SKM-1 treated with dmso at 0.1 percent for 144 hours (cell line): ENCODE data around the gene MDC1.

Experiments used
- DNase-seq: peaks from one replicate; lab custom pipeline; 2025; ENCODE audit not compliant: unreplicated experiment; lab: John Stamatoyannopoulos, UW

Gene MDC1

DNA sequence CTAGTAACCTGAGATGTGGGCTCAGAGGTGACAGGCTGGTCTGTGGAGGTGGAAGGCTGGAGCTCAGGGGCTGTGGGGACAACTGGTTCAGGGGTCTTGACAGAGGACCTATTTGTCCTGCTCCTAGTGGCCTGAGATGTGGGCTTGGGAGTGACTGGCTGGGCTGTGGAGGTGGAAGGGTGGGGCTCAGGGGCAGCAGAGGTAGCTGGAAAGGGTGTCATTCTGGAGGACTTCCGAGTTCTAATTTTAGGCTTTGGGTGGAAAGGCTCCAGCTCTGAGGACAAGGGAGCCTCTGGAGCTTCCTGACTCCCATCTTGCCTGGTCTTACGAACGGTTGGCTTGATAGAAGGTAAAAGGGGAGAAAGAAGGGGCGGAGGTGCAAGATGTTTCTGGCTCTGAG lies 11.5 kb downstream of the MDC1 start:
- no peak for DNase-seq

DNA sequence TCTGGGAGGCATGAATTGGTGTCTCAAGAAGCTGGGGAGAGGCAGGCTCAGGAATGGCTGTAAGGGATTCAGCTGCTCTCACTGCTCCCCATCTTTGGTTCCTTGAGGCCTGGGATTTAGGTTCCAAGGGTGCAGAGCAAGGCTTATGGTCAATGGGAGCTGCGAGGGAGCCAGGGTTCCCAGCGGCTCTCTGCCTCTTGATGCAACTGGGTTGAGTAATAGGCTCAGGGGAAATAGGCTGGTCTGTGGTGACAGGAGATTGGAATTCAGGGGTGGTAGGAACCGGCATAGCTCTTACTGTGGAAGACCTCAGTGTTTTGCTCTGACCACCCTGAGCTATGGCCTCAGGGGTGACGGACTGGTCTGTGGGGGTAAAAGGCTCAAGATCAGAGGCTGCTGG lies 13.3 kb downstream of the MDC1 start:
- no peak for DNase-seq

DNA sequence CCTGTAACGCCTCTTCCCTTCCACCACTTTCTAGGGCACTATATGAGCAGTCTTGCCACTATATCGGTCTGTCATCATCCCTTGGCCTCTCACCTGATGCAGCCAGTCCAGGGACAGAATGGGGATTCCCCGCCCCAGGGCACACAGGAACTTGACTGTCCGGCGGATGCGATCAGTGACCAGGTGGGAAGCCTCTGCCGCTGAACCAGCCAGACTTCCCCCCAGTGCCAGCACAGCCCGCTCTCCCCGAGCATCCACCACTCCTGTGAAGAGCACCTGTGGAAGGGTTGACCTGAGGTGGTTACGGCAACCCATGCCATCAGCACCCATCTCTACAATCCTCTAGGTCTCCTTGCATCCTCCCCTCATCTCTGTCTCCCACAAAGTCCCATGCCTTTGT lies 14.1 kb downstream of the MDC1 start:
- no peak for DNase-seq

DNA sequence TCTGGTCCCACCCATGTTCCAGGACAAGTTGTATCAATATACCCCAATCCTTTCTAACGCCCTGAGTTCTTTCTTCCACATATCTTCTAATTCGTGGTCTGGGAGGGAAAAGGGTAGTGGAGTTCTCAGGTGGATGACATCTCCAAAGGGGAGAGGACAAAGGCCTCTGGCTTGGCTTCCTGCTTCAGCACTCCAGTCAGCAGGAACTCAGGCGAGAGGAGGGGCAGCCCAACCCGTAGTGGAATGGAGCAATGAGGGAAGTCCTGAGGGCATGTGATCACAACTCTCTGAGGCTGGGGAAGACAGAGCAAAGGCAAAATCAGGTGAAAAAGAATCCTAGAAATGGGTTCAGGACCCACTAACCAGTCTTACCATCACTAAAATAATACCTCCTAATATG lies 16.7 kb downstream of the MDC1 start:
- no peak for DNase-seq

DNA sequence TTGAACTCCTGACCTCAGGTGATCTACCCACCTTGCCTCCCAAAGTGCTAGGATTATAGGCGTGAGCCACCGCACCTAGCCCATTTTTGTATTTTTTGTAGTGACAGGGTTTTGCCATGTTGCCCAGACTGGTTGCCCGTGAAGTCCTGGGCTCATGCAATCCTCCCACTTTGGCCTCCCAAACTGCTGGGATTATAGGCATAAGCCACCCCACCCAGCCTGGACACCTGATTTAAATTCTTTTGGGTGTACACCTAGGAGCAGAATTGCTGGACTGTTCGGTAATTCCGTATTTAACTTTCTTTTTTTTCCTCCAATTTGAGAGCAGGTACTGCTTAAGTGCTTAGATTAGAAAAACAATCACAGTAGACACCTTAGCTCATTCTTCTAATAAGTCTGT lies 20.6 kb downstream of the MDC1 start:
- DNase-seq = no peak

DNA sequence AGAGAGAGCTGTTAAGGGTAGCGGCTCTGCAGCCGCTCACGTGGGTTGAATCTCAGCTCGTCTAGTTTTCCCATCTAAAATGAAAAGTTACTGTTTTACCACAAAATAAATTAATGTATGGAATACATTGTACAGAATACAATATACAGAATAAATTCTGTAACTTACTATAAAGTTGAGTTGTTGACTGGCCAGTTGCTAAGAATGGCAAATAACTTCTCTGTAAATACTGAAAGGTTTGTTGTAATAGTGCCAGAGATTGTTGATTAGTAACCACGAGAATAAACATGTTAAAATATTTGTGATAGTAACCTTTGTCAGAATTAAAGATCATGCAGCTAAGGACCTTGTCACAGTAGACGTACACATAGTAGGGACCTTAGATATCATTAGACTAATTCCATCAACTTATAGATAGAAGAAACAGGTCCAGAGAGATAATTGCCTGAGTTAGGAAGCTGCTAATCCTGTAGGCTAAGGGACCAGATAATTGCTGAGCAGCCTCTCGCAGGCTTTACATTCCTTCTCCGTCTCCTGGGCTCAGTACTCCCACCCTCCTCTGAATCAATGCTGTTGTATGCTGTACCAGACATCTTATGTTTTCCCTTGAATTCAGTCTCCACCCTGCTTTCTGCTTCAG lies 25.8 kb downstream of the MDC1 start:
- no peak for DNase-seq

DNA sequence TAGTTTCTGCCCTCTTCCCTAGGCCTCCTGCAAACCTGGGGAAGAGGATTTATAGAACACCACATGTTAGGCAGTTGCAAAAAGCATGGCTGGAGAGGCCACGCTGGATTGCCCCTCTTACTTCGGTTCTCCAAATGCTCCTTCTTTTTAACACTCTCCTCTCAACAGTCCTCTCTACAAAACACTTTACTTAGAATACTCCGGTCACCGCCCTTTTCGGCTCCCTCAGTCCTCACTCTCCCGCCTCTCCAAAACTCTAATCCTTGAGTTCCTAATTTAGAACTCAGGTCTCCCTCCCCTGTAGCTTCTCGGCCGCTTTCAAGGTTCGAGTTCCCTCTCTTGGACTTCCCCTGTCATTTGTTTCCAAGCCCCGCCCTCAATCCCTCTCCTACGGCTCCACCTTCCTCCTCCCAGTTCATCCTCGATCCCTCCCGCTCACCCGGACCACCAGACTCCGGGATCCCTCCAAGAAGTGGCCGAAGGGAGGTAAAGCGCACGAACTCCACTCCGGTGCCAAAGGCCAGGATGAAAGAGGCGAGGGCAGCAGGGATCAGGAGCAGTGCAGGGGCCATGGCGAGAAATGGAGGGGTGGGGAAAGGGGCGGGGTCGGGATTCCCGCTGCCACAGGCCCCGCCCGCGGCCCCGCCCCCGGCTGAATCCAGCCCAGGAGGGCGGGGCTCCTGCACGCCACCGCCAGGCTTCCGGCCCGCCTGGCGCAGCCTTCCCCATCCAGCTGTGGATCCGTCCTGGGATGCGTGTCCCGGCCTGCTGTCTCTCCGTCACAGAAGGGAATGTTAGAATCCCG lies 26.5 kb downstream of the MDC1 start, which contains the start of gene NRM:
NRM (minus strand) TSS at position 582 of the 805 bp plus-strand sequence; CDS start at position 572, 10 bp downstream.
- peak; percentile 85 for DNase-seq

DNA sequence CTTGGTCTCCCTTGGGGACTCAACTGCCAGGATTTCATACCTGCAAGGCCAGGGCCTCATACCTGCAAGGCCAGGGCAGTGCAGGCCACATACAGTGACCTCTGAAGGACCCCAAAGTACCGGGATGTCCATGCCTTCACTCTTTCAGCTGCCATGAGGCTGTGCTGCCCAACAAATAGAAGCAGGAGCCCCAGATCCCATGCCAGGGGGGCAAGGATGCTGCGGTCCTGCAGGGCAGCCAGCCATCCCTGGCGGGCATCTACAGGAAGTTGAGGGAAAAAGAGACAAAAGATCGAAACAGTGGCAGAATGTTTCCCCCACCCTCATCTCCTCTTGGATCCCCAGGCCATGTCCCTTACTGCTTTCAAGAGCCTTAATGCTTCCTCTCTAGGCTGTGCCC lies 27.1 kb downstream of the MDC1 start:
- DNase-seq = no peak

DNA sequence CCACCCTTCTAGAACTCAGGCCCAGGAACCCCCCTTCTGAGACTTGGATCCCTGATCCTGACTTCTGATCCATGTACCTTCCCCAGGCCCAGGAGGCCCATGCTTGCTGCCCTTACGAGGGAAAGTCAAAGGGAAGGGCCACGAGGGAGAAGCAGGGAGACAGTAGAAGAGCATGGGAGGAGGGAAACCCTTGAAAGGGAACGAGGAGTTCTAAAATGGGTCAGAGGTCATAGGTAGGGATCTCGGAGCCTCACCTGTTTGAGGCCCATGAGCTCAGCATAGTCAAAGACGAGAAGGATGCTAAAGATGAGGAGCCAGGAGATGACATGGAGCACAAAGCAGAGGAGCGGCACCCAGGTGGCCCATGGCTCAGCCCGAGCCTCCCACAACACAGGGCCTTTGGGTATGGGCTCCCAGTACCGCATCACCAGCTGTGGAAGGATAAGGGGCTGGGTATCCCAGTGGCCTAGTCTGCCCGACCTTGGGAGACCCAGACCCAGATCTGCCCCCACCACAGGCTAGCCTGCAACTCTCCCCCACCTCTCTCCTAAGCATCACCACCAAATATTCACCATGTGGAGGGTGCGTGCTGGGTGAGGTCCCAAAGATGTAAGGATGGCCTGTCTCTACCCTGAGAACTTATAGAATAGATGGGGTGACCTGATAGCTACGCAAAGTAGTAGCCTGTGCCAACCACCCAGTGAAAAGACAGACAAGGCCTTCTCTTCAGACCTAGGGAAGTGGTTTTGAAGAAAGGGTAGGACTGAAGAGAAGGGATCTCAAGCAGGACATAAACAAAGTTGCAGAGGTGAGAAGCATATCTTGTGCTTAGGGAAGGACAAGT lies 27.8 kb downstream of the MDC1 start:
- DNase-seq = no peak

DNA sequence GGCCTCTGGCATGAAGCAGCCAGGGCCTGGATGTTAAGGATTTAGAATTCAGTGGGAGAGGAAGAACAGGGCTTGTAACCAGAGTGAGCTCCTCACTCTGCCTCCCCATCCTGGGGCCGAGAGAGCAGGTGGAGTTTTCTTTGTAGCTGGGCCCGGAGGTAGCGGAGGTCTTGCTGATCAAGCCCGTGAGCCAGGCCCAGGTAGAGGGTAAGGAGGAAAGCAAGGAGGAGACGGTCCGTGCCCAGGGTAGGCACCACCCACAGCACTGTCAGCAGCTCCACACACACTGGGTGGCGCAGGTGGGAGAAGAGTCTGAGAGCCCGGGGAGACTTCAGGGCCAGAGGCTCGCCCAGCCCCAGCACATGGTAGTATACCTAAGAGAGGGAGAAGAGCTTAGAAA lies 28.5 kb downstream of the MDC1 start:
- no peak for DNase-seq

DNA sequence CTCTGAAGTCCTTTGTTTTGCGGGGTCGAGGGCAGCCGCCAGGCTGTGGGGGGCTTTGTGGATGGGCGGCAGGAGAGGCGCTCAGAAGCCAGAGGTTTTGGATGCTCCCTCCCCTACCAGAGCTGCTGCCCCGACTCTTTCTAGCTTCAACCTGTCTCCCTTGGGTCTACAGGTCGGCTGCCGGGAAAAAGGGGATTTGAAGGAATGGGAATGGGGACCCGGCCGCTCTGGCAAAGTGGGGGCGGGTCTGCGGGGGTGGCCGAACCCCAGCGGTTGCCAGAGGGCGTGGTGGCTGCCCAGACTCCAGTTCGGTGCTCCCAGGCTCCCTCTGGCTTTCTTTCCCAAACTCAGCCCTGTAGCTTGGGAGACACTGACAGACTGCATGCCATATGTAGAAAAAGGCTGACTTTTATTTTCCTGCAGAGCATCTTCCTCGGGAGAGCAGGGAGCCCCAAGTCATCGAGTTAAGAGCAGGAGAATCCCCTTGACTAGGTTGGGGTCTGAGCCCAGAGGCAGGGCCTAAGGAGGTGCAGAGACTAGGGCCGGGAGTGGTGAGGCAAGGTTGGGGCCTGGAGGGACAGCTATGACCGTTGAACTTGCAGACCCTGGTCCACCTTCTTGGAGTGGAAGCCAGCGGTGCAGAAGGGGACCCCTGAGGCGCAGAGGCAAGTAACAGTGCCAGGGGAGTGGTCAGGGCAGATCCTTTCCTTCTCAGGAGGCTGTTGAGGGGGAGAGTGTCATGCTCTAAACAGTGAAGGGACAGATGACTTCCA lies 29.2 kb downstream of the MDC1 start:
- DNase-seq = no peak

DNA sequence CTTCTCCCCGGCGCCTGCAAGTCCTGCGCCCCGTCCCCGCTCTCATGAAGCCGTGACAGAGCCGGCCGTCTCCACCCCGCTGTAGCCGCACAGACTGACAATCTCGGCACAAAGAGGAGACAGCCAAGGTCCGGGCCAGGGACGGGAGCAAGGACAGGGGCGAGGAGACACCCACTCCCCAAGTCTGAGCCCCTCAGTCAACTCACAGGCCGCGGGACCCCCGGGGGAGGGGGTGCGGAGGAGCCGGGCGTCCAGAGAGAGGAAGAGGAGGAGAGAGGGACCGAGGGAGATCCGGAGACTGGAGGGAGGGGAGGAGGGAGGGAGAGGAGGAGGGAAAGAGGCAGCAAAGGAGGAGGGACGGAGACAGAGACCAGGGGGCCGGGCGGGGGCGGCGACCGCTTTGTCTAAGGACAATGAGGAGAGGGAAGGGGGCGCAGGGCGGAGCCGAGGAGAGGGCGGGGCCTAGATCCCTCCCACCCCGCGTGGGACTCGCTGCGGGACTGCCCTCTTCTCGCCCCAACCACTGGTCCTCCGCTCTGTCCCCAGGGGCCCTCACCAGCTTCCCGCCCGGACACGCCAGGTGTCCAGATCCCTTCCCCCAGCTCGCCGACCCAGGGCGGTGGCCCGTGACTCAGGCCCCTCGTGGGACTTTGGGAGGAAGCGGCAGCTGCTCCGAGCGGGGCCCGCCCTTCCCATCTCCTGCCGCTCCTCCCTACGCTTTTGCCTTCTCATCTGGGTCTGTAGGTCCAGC lies 30.0 kb downstream of the MDC1 start:
- DNase-seq = peak; percentile 74

DNA sequence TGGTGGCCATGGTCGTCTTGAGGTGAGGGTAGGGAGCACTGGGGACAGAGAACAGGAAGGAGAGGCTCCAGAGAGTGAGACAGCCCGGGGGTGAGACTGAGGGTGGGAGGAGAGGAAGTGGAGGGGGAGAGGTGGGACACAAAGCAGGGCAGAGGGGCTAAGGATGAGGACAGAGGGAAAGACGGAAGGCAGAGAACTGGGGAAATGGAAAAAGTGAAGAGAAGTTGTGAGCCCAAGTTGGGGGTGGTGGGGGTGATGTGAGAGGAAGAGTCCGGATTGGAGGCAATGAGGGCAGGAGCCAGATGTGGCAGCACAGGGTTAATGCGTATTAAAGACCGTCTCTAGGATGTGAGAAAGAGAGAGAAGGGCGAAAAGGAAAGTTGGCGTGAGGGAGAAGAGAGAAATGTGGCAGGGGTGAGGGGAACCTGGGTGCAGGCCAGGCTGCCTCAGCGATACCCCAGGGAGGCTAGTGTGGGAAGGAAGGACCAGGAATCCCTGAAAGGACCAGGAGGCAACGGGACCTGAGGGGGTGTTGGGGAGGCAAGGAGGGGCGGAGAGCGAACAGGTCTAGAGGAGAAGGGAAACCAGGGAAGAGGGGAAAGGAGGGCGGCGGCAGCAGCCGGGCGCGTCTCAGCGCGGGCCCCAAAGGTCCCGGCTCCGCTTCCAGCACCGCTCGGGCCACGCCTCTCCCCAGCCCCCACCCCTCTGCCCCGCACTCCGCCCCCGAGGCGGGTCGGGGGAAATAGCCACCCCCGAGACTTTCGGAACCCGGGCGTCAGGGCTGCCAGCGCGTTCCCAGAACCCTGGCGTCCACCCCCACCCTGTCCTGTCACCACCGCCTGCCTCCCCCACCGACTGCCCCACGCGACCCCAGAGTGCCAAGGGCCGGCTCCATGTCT lies 30.8 kb downstream of the MDC1 start, which contains the start of gene PPP1R18:
PPP1R18 (minus strand) TSS at position 637 of the 899 bp plus-strand sequence; CDS start at position 10, 627 bp downstream.
- DNase-seq = no peak

DNA sequence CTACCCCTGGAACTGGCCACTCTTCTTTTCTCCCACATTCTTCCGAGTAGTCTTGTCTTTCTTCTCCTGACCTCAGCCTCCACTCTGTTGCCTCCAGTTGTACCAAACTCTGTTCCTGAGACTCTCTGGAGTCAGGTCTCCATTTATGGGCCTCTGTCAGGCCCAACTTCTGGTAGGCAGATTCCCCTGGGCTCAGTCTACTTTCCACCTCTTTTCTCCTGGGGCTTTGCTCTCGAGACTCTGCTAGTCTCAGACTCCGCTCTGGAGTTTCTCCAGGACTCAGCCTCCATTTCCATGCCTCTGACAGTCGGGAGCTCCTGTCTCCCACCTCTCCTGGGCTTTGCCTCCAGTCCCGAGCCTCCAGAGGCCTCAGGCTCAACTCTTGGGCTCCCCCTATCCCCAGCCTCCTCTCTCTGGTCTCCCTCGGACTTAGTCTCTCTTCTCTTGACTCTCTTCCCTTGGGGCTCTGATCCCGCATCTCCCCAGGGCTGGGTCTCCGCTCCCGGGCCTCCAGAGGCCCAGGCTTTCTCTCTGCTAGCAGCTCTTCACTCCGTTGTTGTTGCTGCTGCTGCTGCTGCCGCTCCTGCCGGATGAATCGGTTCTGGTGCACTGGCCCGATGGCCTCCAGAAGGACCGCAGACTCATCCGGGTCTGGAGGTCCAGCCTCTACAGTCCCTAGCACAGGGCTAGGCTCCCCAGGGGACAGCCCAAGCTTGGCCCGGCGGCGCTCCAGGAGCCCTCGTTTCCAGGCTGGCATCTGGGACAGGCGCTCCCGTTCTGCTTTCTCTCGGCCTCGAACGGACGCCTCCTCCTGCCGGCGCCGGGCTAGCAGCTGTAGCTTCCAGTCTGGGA lies 31.7 kb downstream of the MDC1 start:
- no peak for DNase-seq

DNA sequence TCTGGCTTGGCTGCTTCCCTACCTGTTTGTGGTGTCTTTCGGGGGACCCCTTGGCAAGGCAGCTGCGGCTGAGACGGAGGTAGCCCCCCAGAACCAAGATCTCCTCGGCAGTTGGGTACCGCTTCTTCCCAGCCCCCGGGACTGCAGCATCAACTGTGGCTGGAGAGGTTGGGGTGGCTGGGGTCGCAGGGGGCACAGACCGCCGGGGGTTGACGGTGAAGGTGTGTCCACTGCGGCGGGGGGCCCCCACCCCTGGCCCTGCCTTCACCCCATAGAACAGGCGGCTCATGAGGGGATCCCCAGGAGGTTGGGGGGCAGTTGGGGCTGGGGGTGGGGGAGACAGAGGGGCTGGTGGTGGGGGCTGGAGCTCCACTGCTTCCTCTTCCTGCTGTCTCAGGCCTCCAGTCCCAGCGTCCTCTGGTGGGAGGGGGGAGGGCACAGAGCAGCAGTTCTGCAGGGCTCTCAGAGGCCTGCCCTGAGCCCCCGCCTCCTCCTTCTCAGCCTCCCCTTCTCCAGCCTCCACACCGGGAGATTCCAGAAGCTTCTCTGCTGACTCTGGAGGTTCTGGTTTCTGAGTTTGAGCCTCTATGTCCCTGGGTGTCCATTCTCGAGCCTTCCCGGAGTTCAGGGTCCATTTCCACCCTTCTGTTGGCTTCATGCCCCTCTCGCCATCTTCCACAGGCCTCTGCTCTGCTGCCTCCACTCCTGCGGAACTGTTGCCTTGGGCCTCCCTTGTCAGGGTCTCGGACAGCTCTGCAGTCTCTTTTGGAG lies 32.5 kb downstream of the MDC1 start:
- DNase-seq = peak; percentile 52

DNA sequence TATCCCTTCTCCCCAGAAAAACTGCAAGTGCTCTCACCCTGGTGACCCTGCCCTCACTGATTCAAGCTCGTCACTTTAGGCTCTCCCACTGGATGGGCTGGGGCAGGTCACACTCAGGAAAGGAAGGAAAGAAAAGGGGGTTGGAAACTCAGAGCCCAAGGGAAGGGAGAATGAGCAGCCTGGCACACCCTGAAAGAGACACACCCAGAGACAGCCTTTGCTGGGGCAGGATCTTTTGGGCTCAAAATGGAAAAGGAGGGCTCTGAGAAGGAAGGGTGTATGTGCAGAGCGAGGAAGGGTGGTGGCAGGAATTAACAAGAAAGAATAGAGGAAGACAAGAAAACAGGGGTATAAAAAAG lies 33.1 kb downstream of the MDC1 start:
- no peak for DNase-seq

DNA sequence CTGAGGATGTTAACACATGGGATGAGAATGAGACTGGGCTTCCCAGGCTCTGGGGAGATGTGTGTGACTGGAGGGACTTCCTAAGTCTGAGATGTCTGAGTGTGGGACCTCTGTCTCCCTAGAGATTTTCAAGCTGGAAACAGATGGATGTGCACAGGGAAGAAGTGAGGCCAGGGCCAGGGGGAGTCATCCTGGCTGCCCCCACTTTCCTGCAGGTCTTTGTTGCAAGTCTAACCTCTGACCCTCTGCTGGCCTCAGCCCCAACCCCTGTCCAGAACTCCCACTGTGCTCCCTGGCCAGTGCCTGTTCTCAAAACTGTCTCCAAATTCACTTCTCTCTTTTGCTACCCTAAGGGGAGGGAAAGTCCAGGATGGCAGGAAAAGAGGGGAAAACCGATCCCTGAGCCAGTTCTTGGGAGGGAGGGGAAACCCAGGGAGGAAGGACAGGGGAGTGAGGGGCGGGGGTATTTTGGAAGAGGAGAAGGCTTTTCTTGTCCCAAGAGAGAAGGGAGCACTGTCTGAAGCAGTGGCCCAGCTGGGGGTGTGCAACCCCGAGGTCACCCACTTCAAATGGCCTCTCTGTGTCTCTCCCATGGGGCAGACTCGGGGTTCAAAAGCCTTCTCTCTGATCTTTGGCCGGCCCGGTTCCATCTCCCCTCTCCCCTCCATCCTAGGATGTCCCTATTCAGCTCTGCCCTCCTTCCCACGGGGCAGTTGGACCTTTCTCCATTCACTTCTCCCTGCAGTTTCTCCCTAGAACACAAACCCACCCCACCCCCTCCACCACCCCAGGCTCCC lies 33.7 kb downstream of the MDC1 start:
- DNase-seq = no peak
